ENCODE measurements around the gene GRK1.
A peak's percentile ranks its signal among the peaks of the same experiment; 100 is the strongest.

Gene GRK1

GRCh38 chr13:113784645-113785024 is 117.6 kb downstream of the GRK1 start:
- Histone ChIP-seq H3K27ac (ENCODE audit: insufficient read depth in 1 of 2, low read depth in 1 of 2, low read length in 2 of 2, poor library complexity in 1 of 2, severe bottlenecking in 2 of 2) (no peak overlapping the region), H3K36me3 (ENCODE audit: control insufficient read depth in 4 of 4, insufficient read depth in 4 of 4, low read length in 3 of 4) (no peaks in the 10 kb centered on the region), H3K4me1 (ENCODE audit: control extremely low read depth in 1 of 4, control insufficient read depth in 4 of 4, insufficient read depth in 4 of 4, low read length in 3 of 4) (no peaks in the 10 kb centered on the region), H3K27me3 (replicated peaks in 2 of 5; ENCODE audit: control insufficient read depth in 4 of 5, insufficient read depth in 5 of 5, low read length in 4 of 5) (peaks cover 0 to 13% (median 2%) of the 10 kb centered on the region in 5 experiments), H3K9me3 (ENCODE audit: control extremely low read depth in 1 of 5, control insufficient read depth in 4 of 5, insufficient read depth in 2 of 5, low read depth in 1 of 5, low read length in 4 of 5) (peaks cover 0 to 9% (median 0%) of the 10 kb centered on the region in 5 experiments), H3K4me3 (ENCODE audit: control insufficient read depth in 1 of 7, extremely low read depth in 1 of 7, insufficient read depth in 4 of 7, low read depth in 2 of 7, low read length in 6 of 7) (no peak overlapping the region)
- WGBS (ENCODE audit: insufficient coverage), result 94% methylated on average over 4 of the region's 5 CpGs
- no peak for DNase-seq
- CTCF ChIA-PET, result no interaction called here
- POLR2A ChIA-PET, result no interaction called here

- DNase-seq, result no peak
- CTCF ChIA-PET, result no interaction called here
- Histone ChIP-seq H3K4me3 (ENCODE audit: control insufficient read depth in 1 of 7, extremely low read depth in 1 of 7, insufficient read depth in 4 of 7, low read depth in 2 of 7, low read length in 6 of 7) (no peak overlapping the region), H3K36me3 (ENCODE audit: control insufficient read depth in 4 of 4, insufficient read depth in 4 of 4, low read length in 3 of 4) (no peaks in the 10 kb centered on the region), H3K9me3 (ENCODE audit: control extremely low read depth in 1 of 5, control insufficient read depth in 4 of 5, insufficient read depth in 2 of 5, low read depth in 1 of 5, low read length in 4 of 5) (peaks cover 0 to 9% (median 0%) of the 10 kb centered on the region in 5 experiments), H3K27ac (ENCODE audit: insufficient read depth in 1 of 2, low read depth in 1 of 2, low read length in 2 of 2, poor library complexity in 1 of 2, severe bottlenecking in 2 of 2) (no peak overlapping the region), H3K27me3 (replicated peaks in 2 of 5; ENCODE audit: control insufficient read depth in 4 of 5, insufficient read depth in 5 of 5, low read length in 4 of 5) (peaks cover 0 to 15% (median 2%) of the 10 kb centered on the region in 5 experiments), H3K4me1 (ENCODE audit: control extremely low read depth in 1 of 4, control insufficient read depth in 4 of 4, insufficient read depth in 4 of 4, low read length in 3 of 4) (no peaks in the 10 kb centered on the region)
- WGBS (ENCODE audit: insufficient coverage), result 91% methylated on average over 19 of the region's 19 CpGs
- POLR2A ChIA-PET, result no interaction called here
These were observed 118.3 kb downstream of the GRK1 start for GRCh38 chr13:113785051-113786010.

- Histone ChIP-seq H3K27ac (ENCODE audit: insufficient read depth in 1 of 2, low read depth in 1 of 2, low read length in 2 of 2, poor library complexity in 1 of 2, severe bottlenecking in 2 of 2) (no peak overlapping the region), H3K27me3 (replicated peaks in 2 of 5; ENCODE audit: control insufficient read depth in 4 of 5, insufficient read depth in 5 of 5, low read length in 4 of 5) (peaks cover 0 to 15% (median 2%) of the 10 kb centered on the region in 5 experiments), H3K4me3 (ENCODE audit: control insufficient read depth in 1 of 7, extremely low read depth in 1 of 7, insufficient read depth in 4 of 7, low read depth in 2 of 7, low read length in 6 of 7) (no peak overlapping the region), H3K4me1 (ENCODE audit: control extremely low read depth in 1 of 4, control insufficient read depth in 4 of 4, insufficient read depth in 4 of 4, low read length in 3 of 4) (no peaks in the 10 kb centered on the region), H3K9me3 (ENCODE audit: control extremely low read depth in 1 of 5, control insufficient read depth in 4 of 5, insufficient read depth in 2 of 5, low read depth in 1 of 5, low read length in 4 of 5) (peaks cover 0 to 9% (median 0%) of the 10 kb centered on the region in 5 experiments), H3K36me3 (ENCODE audit: control insufficient read depth in 4 of 4, insufficient read depth in 4 of 4, low read length in 3 of 4) (no peaks in the 10 kb centered on the region)
- POLR2A ChIA-PET, result no interaction called here
- CTCF ChIA-PET, result no interaction called here
- DNase-seq, result peak in 2 of 3 donors; percentile 21 to 23
- 71% methylated on average over 17 of the region's 17 CpGs for WGBS (ENCODE audit: insufficient coverage)
These were observed 119.3 kb downstream of the GRK1 start for GRCh38 chr13:113786262-113786841.

All from common myeloid progenitor, CD34-positive (primary cell).